Lower lobe of right lung (tissue), 2 donors: ENCODE results near the gene NKPD1. TPM values are rescaled to one million over a fixed set of nuclear protein-coding genes. Genes with fewer than 3 reads are reported as not detected.
A peak's percentile ranks its signal among the peaks of the same experiment; 100 is the strongest.

Experiments used
- ATAC-seq, 2 donors: fragments of 200-7000 bp; cut with Tn5 transposase; one replicate each; pipeline ENCODE4 v1.9.1; 2020 to 2022; ENCODE audit warnings: mild to moderate bottlenecking in 2 of 2, moderate library complexity in 2 of 2
- DNase-seq: peaks from one replicate; pipeline ENCODE4 v3.0.0-alpha.2; 2020
- H3K27ac ChIP-seq: fragments of 200-600 bp; one replicate; pipeline ENCODE4 v1.8.0; 2022
- H3K27me3 ChIP-seq: fragments of 200-600 bp; one replicate; pipeline ENCODE4 v1.8.0; 2022; ENCODE audit warnings: low read depth
- H3K36me3 ChIP-seq: fragments of 200-600 bp; one replicate; pipeline ENCODE4 v1.8.0; 2022; ENCODE audit warnings: mild to moderate bottlenecking
- H3K4me1 ChIP-seq: fragments of 200-600 bp; one replicate; pipeline ENCODE4 v1.8.0; 2022
- H3K4me3 ChIP-seq: fragments of 200-600 bp; one replicate; pipeline ENCODE4 v1.8.0; 2022; ENCODE audit warnings: mild to moderate bottlenecking
- H3K9me3 ChIP-seq: fragments of 200-600 bp; one replicate; pipeline ENCODE4 v1.8.0; 2022
- intact Hi-C: fragments of 100-400 bp; cut with DNase I; formaldehyde crosslinking; loops from one replicate; pipeline ENCODE4 v1.11.0; 2022
- total RNA-seq: library from RNA; stranded (reverse); fragmentation: NEBNext Ultra II Directional; extraction: Animal tissue kit (Norgen Biotek cat#: 25700); gene quantifications from one replicate; pipeline ENCODE4 v1.2.1, GENCODE V29; 2021
- TF ChIP-seq, protein P1 (sequence below): fragments of 200-600 bp; IDR thresholded peaks from one replicate; pipeline ENCODE4 v1.8.0; 2022; ENCODE audit warnings: antibody characterized with exemption, mild to moderate bottlenecking
- donor health status: DM: no; HTN: yes; CAD: no; lungs with severe emphysema.

NKPD1 gene
- total RNA-seq, 1 donor from 2014 or later, result not detected

DNA sequence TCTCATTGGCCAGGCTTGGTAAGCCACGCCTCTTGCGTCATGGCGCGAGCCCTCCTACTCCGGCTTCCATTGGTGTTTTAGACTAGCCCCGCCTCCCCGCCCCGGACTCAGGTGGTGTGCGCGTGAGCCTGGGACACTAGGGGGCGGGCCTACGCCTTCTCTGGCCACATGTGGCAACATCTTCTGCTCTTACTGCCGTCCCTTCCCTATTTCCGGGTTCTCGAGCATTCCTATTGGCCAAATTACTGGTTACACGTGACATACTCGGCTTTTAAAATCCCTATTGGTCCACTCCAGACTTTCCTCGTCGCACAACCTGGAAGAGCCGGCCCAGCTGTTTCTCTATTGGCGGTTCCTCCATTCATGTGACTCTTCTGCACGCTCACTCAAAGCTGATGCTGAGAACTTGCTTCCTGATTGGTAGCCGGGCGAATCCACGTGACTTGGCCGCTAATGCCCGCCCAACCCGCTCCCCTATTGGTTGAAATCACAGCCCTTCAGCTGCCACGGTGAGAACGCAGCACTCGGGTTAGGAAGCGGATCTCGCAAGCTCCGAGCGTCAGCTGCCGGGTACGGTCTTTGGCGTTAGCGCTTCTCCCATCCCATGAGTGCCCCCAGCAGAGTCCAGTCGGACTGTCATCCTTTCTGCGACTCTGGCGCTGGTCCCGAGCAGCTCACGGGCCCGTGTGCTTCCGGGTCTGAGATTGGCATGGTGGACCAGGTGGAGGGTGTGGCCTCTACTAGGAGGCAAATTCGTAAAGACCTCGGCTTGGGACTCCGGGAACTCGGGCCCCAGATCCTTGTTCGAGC lies 17.7 kb upstream of the NKPD1 start, which contains the start of gene BLOC1S3:
BLOC1S3 (plus strand) TSS at position 523 of the 810 bp plus-strand sequence. CDS start 513 bp downstream, outside the sequence.
- TF ChIP-seq, protein P1, sequence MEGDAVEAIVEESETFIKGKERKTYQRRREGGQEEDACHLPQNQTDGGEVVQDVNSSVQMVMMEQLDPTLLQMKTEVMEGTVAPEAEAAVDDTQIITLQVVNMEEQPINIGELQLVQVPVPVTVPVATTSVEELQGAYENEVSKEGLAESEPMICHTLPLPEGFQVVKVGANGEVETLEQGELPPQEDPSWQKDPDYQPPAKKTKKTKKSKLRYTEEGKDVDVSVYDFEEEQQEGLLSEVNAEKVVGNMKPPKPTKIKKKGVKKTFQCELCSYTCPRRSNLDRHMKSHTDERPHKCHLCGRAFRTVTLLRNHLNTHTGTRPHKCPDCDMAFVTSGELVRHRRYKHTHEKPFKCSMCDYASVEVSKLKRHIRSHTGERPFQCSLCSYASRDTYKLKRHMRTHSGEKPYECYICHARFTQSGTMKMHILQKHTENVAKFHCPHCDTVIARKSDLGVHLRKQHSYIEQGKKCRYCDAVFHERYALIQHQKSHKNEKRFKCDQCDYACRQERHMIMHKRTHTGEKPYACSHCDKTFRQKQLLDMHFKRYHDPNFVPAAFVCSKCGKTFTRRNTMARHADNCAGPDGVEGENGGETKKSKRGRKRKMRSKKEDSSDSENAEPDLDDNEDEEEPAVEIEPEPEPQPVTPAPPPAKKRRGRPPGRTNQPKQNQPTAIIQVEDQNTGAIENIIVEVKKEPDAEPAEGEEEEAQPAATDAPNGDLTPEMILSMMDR, result peak; percentile 47
- Histone ChIP-seq H3K9me3 (no peaks in the 10 kb centered on the region), H3K4me1 (peaks cover 33% of the 10 kb centered on the region), H3K27me3 (no peaks in the 10 kb centered on the region), H3K27ac (peak within 1 kb of the TSS; percentile 95), H3K4me3 (peak within 1 kb of the TSS; percentile 92), H3K36me3 (peaks cover 19% of the 10 kb centered on the region)
- intact Hi-C loops, result no loop called here
- peak; percentile 100 for DNase-seq
- peak; percentile 96 to 98 for ATAC-seq

DNA sequence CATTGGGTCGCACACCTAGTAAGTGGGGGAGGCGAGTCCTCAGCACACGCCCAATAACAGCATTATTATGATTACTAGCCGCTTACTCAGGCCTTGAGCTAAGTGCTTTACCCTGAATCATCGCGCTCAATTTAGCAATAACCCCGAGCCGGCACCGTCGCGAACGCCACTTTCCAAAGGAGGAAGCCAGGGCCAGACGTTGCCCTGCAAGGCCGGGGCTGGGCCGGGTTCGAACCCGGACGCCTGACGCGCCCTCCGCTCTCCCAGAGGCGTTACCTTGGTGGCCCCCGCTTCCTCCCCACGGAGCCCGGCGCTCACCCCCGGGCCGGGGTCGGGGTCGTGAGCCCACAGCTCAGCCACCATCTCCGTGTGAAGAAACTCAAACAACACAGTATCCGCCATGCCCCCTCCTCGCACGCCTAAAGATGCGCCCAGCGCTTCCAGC lies 17.1 kb upstream of the NKPD1 start, which contains the start of gene TRAPPC6A:
TRAPPC6A (minus strand) TSS at position 421 of the 445 bp plus-strand sequence; CDS start at position 402, 19 bp downstream.
- DNase-seq, result no peak
- intact Hi-C loops, result no loop called here

DNA sequence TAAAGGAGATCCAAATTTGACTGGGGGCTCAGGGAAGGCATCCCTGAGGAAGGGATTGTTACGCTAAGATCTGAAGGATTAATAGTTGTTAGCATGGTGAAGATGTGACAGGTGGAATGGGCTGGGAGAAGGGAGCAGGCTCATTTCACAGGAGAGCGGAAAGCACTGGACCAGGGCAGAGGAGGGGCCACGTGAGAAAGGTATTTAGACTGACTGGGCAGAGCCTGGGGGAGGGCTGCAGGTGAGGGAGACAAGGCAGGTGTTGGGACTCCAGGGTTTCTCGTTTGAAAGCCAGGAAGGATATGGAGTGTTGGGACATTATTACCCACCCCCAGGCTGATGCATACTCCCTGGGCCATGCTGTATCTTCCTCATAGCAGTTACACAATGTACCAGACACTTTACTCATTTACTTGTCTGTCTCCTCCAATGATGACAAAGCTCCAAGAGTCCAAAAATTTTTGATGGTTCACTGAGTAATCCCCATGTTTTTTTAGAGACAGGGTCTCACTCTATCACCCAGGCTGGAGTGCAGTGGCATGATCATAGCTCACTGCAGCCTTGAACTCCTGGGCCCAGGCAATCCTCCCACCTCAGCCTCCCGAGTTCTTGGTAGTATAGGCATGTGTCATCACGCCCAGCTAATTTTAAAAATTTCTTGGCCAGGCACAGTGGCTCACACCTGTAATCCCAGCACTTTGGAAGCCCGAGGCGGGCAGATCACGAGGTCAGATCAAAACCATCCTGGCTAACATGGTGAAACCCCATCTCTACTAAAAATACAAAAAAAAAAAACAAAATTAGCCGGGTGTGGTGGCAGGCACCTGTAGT lies 14.9 kb upstream of the NKPD1 start:
- Histone ChIP-seq H3K36me3 (peaks cover 6% of the 10 kb centered on the region), H3K4me1 (peaks cover 42% of the 10 kb centered on the region), H3K27ac (no peak overlapping the region), H3K27me3 (no peaks in the 10 kb centered on the region), H3K4me3 (no peak overlapping the region), H3K9me3 (no peaks in the 10 kb centered on the region)
- intact Hi-C loops, result no loop called here
- TF ChIP-seq, protein P1, result no peak
- ATAC-seq (no peak), DNase-seq (no peak)

More for the DNA sequence above, 17.1 kb upstream of the NKPD1 start, which contains the start of gene TRAPPC6A:
- H3K27me3 ChIP-seq, result no peaks in the 10 kb centered on the region
- peaks cover 33% of the 10 kb centered on the region for H3K4me1 ChIP-seq
- TF ChIP-seq, protein P1, result no peak
- peak within 1 kb of the TSS; percentile 92 for H3K4me3 ChIP-seq
- H3K27ac ChIP-seq, result peak within 1 kb of the TSS; percentile 95
- H3K9me3 ChIP-seq, result no peaks in the 10 kb centered on the region
- peak; percentile 6 to 15 for ATAC-seq
- peaks cover 19% of the 10 kb centered on the region for H3K36me3 ChIP-seq

DNA sequence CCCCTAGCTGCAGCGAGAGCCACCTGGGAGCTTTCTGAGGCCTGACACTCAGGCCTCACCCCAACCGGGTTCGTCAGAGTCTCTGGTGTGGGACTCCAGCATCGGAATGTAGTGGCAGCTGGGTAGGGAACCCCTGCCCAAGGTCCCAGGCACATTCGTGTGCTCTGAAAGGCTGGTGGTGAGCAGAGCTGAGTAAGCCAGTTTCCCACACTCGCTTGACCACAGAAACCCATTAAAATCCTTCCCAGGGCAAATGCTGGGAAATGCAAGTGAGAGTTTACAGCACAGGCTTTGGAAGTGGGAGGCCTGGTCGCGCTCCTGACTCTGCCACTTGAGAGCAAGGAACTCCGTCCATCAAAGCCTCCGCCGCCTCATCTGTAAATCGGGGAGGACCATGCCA lies 13.0 kb upstream of the NKPD1 start:
- Histone ChIP-seq H3K27ac (no peak overlapping the region), H3K27me3 (no peaks in the 10 kb centered on the region), H3K4me1 (peaks cover 35% of the 10 kb centered on the region), H3K9me3 (no peaks in the 10 kb centered on the region), H3K36me3 (no peaks in the 10 kb centered on the region), H3K4me3 (no peak overlapping the region)
- no peak for DNase-seq
- TF ChIP-seq, protein P1, result no peak
- no peak for ATAC-seq
- intact Hi-C loops, result no loop called here

DNA sequence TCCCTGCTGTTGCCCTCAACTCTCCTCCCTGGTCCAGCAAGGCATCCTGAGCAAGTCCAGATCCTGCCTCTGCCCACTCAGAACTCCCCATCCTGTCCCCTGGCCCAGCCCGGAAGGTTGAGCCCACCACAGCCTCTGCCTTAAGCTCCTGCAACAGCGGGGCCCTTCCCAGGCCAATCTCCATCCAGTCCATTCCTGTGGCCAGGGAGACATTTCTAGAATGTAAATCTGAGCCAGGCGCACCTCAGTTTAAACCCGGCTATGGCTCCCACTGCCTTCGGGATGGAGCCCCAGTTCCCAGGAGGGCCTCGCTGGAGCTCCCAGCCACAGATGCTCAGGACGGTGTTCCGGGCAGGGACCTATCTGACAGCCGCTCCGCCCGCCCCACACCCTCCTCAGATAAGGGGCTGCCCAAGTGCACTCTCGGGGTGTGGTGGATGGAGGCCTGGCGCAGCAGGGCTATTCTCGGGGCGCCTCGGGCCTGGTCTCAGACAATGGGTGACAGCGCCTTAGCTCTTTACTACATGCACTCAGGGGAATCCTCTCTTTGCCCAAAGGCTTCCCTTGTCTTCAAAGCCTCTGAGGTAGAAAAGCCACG lies 11.9 kb upstream of the NKPD1 start:
- TF ChIP-seq, protein P1, result no peak
- intact Hi-C loops, result no loop called here
- ATAC-seq, result no peak
- H3K4me3 ChIP-seq, result no peak overlapping the region
- no peaks in the 10 kb centered on the region for H3K27me3 ChIP-seq
- H3K27ac ChIP-seq, result no peak overlapping the region
- no peaks in the 10 kb centered on the region for H3K9me3 ChIP-seq
- H3K36me3 ChIP-seq, result no peaks in the 10 kb centered on the region
- peaks cover 34% of the 10 kb centered on the region for H3K4me1 ChIP-seq
- no peak for DNase-seq
